GM15510 (cell line): ENCODE data around the gene CUBN.

Source experiments
- POLR2A ChIP-seq: IDR thresholded peaks from 3 replicates; pipeline ENCODE4 v1.6.1; 2011; ENCODE audit warnings: borderline replicate concordance; ENCODE audit not compliant: insufficient read length; ENCODE audit errors: extremely low read depth

Gene CUBN

DNA sequence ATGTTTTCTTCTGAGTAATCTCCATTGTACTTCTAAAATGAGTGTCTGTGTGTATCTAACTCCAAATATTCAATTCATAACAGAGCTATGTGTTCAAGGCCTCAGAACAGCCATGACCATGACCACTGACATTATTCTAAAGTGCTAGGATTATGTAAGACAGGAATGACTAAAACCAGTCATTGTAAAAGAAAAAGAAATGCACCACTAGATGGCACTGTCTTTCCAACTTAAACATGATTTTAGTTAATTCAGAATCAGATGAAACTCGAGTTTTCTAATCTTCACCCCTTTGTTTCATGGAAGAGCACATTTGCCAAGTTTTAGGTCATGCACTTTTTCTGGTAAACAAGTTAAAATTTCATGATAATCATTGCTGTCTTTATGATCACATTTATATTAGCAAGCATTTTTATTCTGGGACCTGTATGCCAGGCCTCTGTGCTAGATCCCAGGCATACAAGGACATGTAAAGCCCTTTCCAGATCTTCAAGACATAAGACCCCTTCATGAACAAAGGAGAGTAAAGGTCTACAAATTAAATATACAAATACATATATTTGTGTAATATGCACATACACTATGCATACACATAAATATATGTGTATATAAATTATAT is 286.2 kb downstream of the CUBN start:
- no peak for TF ChIP-seq POLR2A

- no peak for TF ChIP-seq POLR2A
Measured at GRCh38 chr10:16835228-16835627, 294.4 kb downstream of the CUBN start.

DNA sequence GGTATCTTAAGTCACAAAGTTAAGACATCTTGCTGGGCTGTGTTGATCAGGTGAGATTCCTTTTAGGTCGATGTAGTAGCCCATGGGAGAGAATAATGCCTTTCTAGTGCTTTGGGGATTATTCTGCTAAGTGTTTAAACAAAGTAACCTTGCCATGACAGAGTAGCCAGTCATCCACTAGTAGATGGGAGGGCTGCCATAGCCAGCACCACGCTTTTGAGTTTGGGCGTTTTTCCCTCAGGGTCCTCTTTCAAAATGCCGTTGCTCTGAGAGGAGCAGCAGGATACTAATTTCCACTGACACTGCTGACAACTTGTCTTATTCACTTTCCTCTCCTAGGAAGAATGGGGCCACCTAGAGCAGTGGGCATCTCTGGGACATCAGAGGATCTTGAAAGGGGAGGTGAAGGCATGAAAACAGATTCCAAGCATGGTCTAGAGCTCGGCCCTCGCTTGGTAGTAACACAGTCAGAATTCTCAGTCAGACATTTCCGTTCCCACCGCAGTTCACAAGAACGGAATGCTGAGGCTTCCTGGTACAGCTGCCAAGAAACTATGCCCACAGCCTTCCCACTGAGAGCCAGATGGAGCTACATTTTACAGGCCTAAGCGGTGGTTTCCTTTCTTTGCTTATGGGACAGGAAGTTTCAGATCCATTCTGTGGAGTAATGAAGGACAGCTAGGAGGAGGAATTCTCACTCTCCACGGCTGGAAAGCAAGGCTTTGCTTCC is 297.1 kb downstream of the CUBN start:
- no peak for TF ChIP-seq POLR2A

- TF ChIP-seq POLR2A, result no peak
Measured at GRCh38 chr10:16828701-16829175, 300.9 kb downstream of the CUBN start.

- no peak for TF ChIP-seq POLR2A
Measured at GRCh38 chr10:16828114-16828568, 301.5 kb downstream of the CUBN start.

GRCh38 chr10:16822726-16823360 is 306.8 kb downstream of the CUBN start:
- no peak for TF ChIP-seq POLR2A

- no peak for TF ChIP-seq POLR2A
Measured at GRCh38 chr10:16822027-16822426, 307.6 kb downstream of the CUBN start.

DNA sequence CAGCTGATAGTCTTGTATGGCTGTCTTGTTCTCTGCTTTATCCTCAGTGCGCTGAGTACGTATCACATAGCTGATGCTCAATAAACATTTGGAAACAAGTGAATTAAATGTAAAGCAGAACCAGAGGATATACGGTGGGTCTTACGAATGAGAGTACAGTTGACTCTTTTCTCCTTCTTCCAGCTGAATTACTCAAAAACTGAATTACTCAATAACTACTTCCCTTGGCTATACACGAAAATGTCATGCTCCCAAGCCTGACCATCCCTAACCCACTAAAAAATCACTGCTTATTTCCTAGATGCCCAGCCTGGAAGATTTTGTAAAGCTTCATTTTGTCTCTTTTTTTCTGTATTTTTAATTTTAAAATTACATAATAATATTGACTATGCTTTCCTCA is 309.2 kb downstream of the CUBN start:
- TF ChIP-seq POLR2A, result no peak

- no peak for TF ChIP-seq POLR2A
Measured at GRCh38 chr10:16820018-16820417, 309.6 kb downstream of the CUBN start.

GRCh38 chr10:16819436-16819835 is 310.2 kb downstream of the CUBN start:
- no peak for TF ChIP-seq POLR2A

DNA sequence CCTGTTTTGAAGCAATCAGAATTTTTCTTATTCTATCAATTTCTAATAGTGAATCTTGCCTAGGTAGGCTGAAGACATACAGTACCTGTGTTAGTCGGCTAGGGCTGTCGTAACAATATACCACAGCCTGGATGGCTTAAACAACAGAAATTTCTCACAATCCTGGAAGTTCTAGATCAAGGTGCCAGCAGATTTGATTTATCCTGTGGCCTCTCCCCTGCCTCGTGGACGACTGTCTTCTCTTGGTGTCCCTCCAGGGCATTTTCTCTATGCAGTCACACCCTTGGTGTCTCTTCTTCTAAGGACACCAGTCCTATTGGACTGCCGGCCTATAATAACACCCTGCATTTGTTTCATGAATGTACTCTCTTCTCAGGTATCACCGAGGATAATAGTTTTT is 310.6 kb downstream of the CUBN start:
- TF ChIP-seq POLR2A, result no peak

DNA sequence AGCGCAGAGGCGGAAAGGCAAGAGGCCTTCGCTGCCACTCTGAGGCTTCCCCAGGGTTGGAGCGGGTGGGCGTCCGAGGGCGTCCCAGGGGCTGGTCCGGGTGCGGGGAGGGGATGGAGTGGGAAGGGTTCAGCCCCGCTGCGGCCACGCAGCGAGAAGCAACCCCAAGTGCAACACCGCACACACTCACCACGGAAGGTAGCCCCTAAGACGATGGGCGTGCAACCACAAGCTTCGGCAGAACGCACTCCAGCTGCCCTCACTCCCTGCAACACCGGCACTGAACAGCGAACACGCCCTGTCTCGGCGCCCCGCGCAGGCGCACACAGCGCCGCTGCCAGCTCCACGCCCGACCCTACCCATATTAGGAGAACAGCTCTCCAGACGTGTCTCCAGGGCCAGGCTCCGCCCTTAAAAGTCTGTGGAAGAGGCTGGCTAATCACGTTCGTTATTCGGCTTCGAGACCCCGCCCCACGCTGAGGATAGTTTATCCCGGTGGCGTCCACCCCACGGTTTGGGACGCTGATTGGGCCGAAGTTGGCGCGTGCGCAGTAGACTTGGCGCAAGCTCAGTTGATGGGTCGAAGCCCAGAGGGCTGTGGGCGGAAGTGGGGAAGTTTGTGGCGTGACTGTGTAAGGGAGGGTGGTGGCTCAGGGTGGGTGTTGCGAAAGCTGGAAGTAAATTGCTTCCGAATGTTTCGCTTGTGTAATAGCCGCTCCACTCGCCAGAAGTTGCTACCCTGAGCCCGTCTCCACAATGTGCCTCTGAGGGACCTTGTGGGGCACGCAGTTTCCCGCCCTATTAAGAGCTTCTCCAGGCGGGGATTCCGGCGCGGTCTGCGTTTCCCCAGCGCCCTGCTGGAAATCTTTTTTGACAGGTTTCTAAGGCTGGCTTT is 312.2 kb downstream of the CUBN start, which contains the start of gene RSU1:
RSU1 (minus strand) TSS at position 300 of the 895 bp plus-strand sequence. CDS start 343 bp downstream, outside the sequence.
- TF ChIP-seq POLR2A, result peak; percentile 83

- no peak for TF ChIP-seq POLR2A
Measured at GRCh38 chr10:16816830-16817124, 312.8 kb downstream of the CUBN start.

GRCh38 chr10:16816171-16816570 is 313.4 kb downstream of the CUBN start:
- no peak for TF ChIP-seq POLR2A

DNA sequence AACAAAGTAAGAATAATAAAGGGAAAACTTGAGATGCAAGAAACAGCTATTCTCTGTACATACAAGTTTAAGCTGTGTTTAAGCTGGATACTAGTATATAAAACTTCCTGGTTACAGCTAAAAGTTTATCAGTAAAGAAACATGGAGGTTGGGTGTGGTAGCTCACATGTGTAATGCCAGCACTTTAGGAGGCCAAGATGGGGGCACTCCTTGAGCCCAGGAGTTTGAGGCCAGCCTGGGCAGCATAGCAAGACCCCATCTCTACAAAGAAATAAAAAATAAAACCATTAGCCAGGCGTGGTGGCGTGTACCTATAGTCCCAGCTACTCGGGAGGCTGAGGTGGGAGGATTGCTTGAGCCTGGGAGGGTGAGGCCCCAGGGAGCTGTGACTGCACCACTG is 315.6 kb downstream of the CUBN start:
- no peak for TF ChIP-seq POLR2A

DNA sequence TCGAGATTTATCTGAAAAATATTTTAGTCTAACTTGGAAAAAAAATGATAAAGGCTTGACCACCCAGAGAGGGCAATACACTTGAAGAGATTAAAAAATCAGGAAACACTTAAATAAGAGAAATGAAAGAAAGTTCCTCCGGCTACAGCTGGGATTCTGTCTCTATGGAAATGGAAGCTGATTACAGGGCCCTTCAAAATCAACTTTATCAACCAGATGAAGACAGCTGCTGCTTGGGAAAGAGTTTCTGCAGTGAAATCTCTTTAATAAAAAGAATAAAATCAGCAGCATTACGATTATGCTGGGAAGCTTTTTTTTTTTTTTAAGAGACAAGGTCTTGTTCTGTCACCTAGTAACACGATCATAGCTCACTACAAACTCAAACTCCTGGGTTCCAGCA is 316.9 kb downstream of the CUBN start:
- TF ChIP-seq POLR2A, result no peak

DNA sequence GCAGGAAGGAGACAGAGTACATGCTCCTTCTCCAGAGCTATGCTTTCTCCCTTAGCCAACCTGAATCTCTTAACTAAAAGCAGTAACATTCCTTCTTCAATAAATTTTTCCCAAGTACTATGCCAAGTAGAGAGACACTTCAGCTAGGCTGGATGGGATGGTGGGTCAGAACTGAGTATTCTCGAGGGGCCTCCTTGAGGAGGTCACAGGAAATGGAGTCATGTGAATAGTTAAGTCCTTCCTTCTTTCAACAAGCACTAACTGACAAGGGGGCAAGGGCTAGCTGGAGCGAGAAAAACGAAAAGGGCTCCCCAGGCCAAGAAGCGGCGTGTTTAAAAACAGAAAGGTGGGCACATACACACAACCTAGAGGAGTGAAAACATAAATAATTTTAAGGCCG is 317.8 kb downstream of the CUBN start:
- no peak for TF ChIP-seq POLR2A
